ENCODE measurements around the gene THSD7B. TPM values are rescaled to one million over a fixed set of nuclear protein-coding genes. Genes with fewer than 3 reads are reported as not detected.

THSD7B gene
- total and polyA plus RNA-seq, 3 donors from 2014 or later = 0.87 to 2.1 (median 1.1) TPM

- peak; percentile 18 for DNase-seq
- no peaks in the 10 kb centered on the region for H3K4me1 ChIP-seq
- H3K27me3 ChIP-seq = no peaks in the 10 kb centered on the region
- WGBS, 2 donors = 66 to 72% methylated on average over 5 of the region's 5 CpGs
- intact Hi-C loops (cut with DNase I; ENCODE audit: low total_unique reads) = no loop called here
- H3K36me3 ChIP-seq (ENCODE audit: low read depth, missing control alignments) = no peaks in the 10 kb centered on the region
- no peak overlapping the region for H3K4me3 ChIP-seq
- TF ChIP-seq POLR2A (IDR thresholded peaks at IDR 0.05) (no peak), CTCF (IDR thresholded peaks at IDR 0.05) (no peak)
- H3K9me3 ChIP-seq = no peaks in the 10 kb centered on the region
- H3K27ac ChIP-seq = no peak overlapping the region
These were observed 894.3 kb downstream of the THSD7B start for GRCh38 chr2:137659616-137660015.

GRCh38 chr2:137670111-137670510 lies 904.8 kb downstream of the THSD7B start:
- no peaks in the 10 kb centered on the region for H3K36me3 ChIP-seq (ENCODE audit: low read depth, missing control alignments)
- TF ChIP-seq POLR2A (IDR thresholded peaks at IDR 0.05) = no peak
- no peak for TF ChIP-seq CTCF (IDR thresholded peaks at IDR 0.05)
- no peak overlapping the region for H3K27ac ChIP-seq
- WGBS, 2 donors = 90 to 97% methylated on average over 3 of the region's 3 CpGs
- no peaks in the 10 kb centered on the region for H3K27me3 ChIP-seq
- intact Hi-C loops (cut with DNase I; ENCODE audit: low total_unique reads) = no loop called here
- no peak for DNase-seq
- no peaks in the 10 kb centered on the region for H3K4me1 ChIP-seq
- H3K4me3 ChIP-seq = no peak overlapping the region
- no peaks in the 10 kb centered on the region for H3K9me3 ChIP-seq

- DNase-seq = no peak
- intact Hi-C loops (cut with DNase I; ENCODE audit: low total_unique reads) = no loop called here
- Histone ChIP-seq H3K4me3 (no peak overlapping the region), H3K27ac (no peak overlapping the region), H3K9me3 (no peaks in the 10 kb centered on the region), H3K36me3 (ENCODE audit: low read depth, missing control alignments) (no peaks in the 10 kb centered on the region), H3K4me1 (no peaks in the 10 kb centered on the region), H3K27me3 (no peaks in the 10 kb centered on the region)
- TF ChIP-seq POLR2A (IDR thresholded peaks at IDR 0.05) (no peak), CTCF (IDR thresholded peaks at IDR 0.05) (no peak)
These were observed 907.7 kb downstream of the THSD7B start for GRCh38 chr2:137672989-137673552.

GRCh38 chr2:137674991-137675390 lies 909.6 kb downstream of the THSD7B start:
- H3K27me3 ChIP-seq = no peaks in the 10 kb centered on the region
- no peaks in the 10 kb centered on the region for H3K9me3 ChIP-seq
- no peaks in the 10 kb centered on the region for H3K4me1 ChIP-seq
- intact Hi-C loops (cut with DNase I; ENCODE audit: low total_unique reads) = no loop called here
- H3K27ac ChIP-seq = no peak overlapping the region
- H3K4me3 ChIP-seq = no peak overlapping the region
- TF ChIP-seq POLR2A (IDR thresholded peaks at IDR 0.05) (no peak), CTCF (IDR thresholded peaks at IDR 0.05) (no peak)
- H3K36me3 ChIP-seq (ENCODE audit: low read depth, missing control alignments) = no peaks in the 10 kb centered on the region
- DNase-seq = no peak
- WGBS, 2 donors = 65 to 66% methylated on average over 2 of the region's 2 CpGs

GRCh38 chr2:137675584-137676327 lies 910.4 kb downstream of the THSD7B start:
- no peaks in the 10 kb centered on the region for H3K27me3 ChIP-seq
- TF ChIP-seq CTCF (IDR thresholded peaks at IDR 0.05) (no peak), POLR2A (IDR thresholded peaks at IDR 0.05) (no peak)
- intact Hi-C loops (cut with DNase I; ENCODE audit: low total_unique reads) = no loop called here
- no peak overlapping the region for H3K4me3 ChIP-seq
- H3K4me1 ChIP-seq = no peaks in the 10 kb centered on the region
- 61 to 68% methylated on average over 4 of the region's 4 CpGs for WGBS, 2 donors
- no peaks in the 10 kb centered on the region for H3K36me3 ChIP-seq (ENCODE audit: low read depth, missing control alignments)
- H3K27ac ChIP-seq = no peak overlapping the region
- DNase-seq = no peak
- no peaks in the 10 kb centered on the region for H3K9me3 ChIP-seq
